B cell (primary cell): ENCODE measurements around the gene E2F7. TPM values are rescaled to one million over a fixed set of nuclear protein-coding genes. Genes with fewer than 3 reads are reported as not detected.
"Not testable (repeated sequence)": the region's sequence is repeated elsewhere in the genome, so short reads cannot be mapped to it uniquely, and the experiment has no call there.

Experiments used
- ATAC-seq: fragments of 200-7000 bp; cut with Tn5 transposase; one replicate; pipeline ENCODE4 v1.10.0; 2021; ENCODE audit warnings: low read depth, mild to moderate bottlenecking, moderate number of reproducible peaks, moderate library complexity
- CTCF ChIA-PET: fragments of 350-600 bp; sonication (Branson Sonifier 250); formaldehyde crosslinking; loops from one replicate; lab custom pipeline; 2021; ENCODE audit warnings: antibody characterized with exemption, inconsistent platforms; lab: Charles Lee
- POLR2A ChIA-PET: fragments of 350-600 bp; sonication (Branson Sonifier 250); formaldehyde crosslinking; loops from one replicate; lab custom pipeline; 2021; ENCODE audit warnings: antibody characterized with exemption; lab: Charles Lee
- DNase-seq: peaks from one replicate; pipeline ENCODE4 v3.0.0; 2013
- H2AFZ ChIP-seq: 2 replicates; pipeline ENCODE4 v1.6.1; 2012; ENCODE audit warnings: mild to moderate bottlenecking, low read depth, low read length; ENCODE audit not compliant: insufficient read depth, poor library complexity, severe bottlenecking
- H3K27ac ChIP-seq, 2 donors: 1 replicate in 1 of 2; 2 replicates in 1 of 2; pipeline ENCODE4 v1.5.1; 2012 to 2013; ENCODE audit warnings: low read length in 2 of 2, mild to moderate bottlenecking in 2 of 2, moderate library complexity in 1 of 2
- H3K27me3 ChIP-seq, 4 experiments: fragments of 200-600 bp in 1 of 4; sonication (generic) in 1 of 4; replicated peaks in 1 of 4; 1 replicate in 2 of 4; 2 replicates in 2 of 4; pipeline versions ENCODE4 v1.6.1 to v1.7.0; 2013 to 2016; ENCODE audit warnings: low read length in 3 of 4, mild to moderate bottlenecking in 2 of 4, mixed read lengths in 1 of 4, moderate library complexity in 1 of 4; ENCODE audit not compliant: insufficient read depth in 4 of 4, control insufficient read depth in 3 of 4; ENCODE audit errors: control extremely low read depth in 1 of 4
- H3K36me3 ChIP-seq, 2 experiments: replicated peaks in 1 of 2; 1 replicate in 1 of 2; 2 replicates in 1 of 2; pipeline versions ENCODE4 v1.6.1 to v1.7.1; 2013; ENCODE audit warnings: low read length in 1 of 2; ENCODE audit not compliant: insufficient read depth in 2 of 2, control insufficient read depth in 1 of 2; ENCODE audit errors: control extremely low read depth in 1 of 2, extremely low read depth in 1 of 2
- H3K4me1 ChIP-seq, 2 donors: fragments of 200-600 bp in 1 of 2; sonication (generic) in 1 of 2; 1 replicate in 1 of 2; 2 replicates in 1 of 2; pipeline versions ENCODE4 v1.5.1 to v1.6.1; 2013 to 2017; ENCODE audit warnings: low read length in 2 of 2; ENCODE audit not compliant: control insufficient read depth in 2 of 2, insufficient read depth in 2 of 2
- H3K4me2 ChIP-seq: replicated peaks from 2 replicates; pipeline ENCODE3; 2012; ENCODE audit warnings: mild to moderate bottlenecking, low read depth, low read length; ENCODE audit not compliant: poor library complexity, severe bottlenecking
- H3K4me3 ChIP-seq, 5 experiments: fragments of 200-600 bp in 1 of 5; sonication (generic) in 1 of 5; 1 replicate in 3 of 5; 2 replicates in 2 of 5; pipeline versions ENCODE4 v1.5.1 to v1.7.0; 2011 to 2016; ENCODE audit warnings: low read length in 4 of 5, mild to moderate bottlenecking in 4 of 5, low read depth in 2 of 5, control low read depth in 1 of 5, moderate library complexity in 1 of 5; ENCODE audit not compliant: insufficient read depth in 1 of 5; ENCODE audit errors: control extremely low read depth in 1 of 5, extremely low read depth in 1 of 5
- H3K79me2 ChIP-seq: fragments of 200-600 bp; sonication (generic); one replicate; pipeline ENCODE4 v1.6.0; 2016; ENCODE audit warnings: low read length; ENCODE audit not compliant: control insufficient read depth, insufficient read depth
- H3K9ac ChIP-seq: fragments of 200-600 bp; sonication (generic); 2 replicates; pipeline ENCODE4 v1.6.1; 2017; ENCODE audit warnings: mild to moderate bottlenecking, low read length, moderate library complexity
- H3K9me3 ChIP-seq, 3 donors: one replicate each; pipeline versions ENCODE4 v1.6.1 to v1.7.1; 2013; ENCODE audit warnings: low read length in 2 of 3; ENCODE audit not compliant: control insufficient read depth in 2 of 3, insufficient read depth in 1 of 3; ENCODE audit errors: control extremely low read depth in 1 of 3
- H4K20me1 ChIP-seq: 2 replicates; pipeline ENCODE4 v1.6.0; 2012; ENCODE audit warnings: mild to moderate bottlenecking, low read length; ENCODE audit not compliant: insufficient read depth, control insufficient read depth, poor library complexity, severe bottlenecking
- H3K27ac Mint-ChIP-seq: one replicate; pipeline ENCODE4 v1.8.0; 2021; ENCODE audit warnings: mixed read lengths
- H3K27me3 Mint-ChIP-seq: one replicate; pipeline ENCODE4 v1.8.0; 2021; ENCODE audit warnings: mixed read lengths
- H3K4me1 Mint-ChIP-seq: one replicate; pipeline ENCODE4 v1.8.0; 2021; ENCODE audit warnings: mixed read lengths
- H3K4me3 Mint-ChIP-seq: one replicate; pipeline ENCODE4 v1.8.0; 2021; ENCODE audit warnings: mixed read lengths
- H3K9me3 Mint-ChIP-seq: one replicate; pipeline ENCODE4 v1.8.0; 2022; ENCODE audit warnings: mixed read lengths; ENCODE audit not compliant: insufficient read depth
- EZH2 ChIP-seq: IDR thresholded peaks from 2 replicates; pipeline ENCODE4 v1.6.1; 2012; ENCODE audit warnings: borderline replicate concordance, low read depth, mild to moderate bottlenecking, moderate library complexity, low read length; ENCODE audit not compliant: insufficient read depth, poor library complexity, severe bottlenecking
- WGBS: methylation state at CpG from one replicate; pipeline ENCODE4 v1.1.5; 2013; ENCODE audit warnings: missing lambda C conversion rate; ENCODE audit not compliant: insufficient coverage; 5-methylcytosine and 5-hydroxymethylcytosine counted together
- intact Hi-C: fragments of 100-400 bp; cut with micrococcal nuclease; formaldehyde crosslinking; loops from one replicate; pipeline ENCODE4 v1.10.0; 2022
- polyA plus RNA-seq: library from polyadenylated mRNA; depleted of rRNA; stranded (reverse); fragments of >200 nt; gene quantifications from 2 replicates; pipeline ENCODE4 v1.2.3, GENCODE V29; 2012
- total RNA-seq, 2 donors: library from RNA; stranded (reverse); fragments of 120-200 nt in 1 of 2; gene quantifications; 1 replicate in 1 of 2; 2 replicates in 1 of 2; pipeline versions ENCODE4 v1.2.3 to v1.2.4, GENCODE V29; 2013 to 2022
- TF ChIP-seq, protein P1 (sequence below): fragments of 200-600 bp; IDR thresholded peaks from one replicate; pipeline ENCODE4 v1.8.0; 2022; ENCODE audit warnings: antibody characterized with exemption, mild to moderate bottlenecking

The E2F7 gene
- total and polyA plus RNA-seq, 2 donors (not counting 1 experiment from before 2014, with no cell fraction given), result 0.15 to 0.42 TPM

DNA sequence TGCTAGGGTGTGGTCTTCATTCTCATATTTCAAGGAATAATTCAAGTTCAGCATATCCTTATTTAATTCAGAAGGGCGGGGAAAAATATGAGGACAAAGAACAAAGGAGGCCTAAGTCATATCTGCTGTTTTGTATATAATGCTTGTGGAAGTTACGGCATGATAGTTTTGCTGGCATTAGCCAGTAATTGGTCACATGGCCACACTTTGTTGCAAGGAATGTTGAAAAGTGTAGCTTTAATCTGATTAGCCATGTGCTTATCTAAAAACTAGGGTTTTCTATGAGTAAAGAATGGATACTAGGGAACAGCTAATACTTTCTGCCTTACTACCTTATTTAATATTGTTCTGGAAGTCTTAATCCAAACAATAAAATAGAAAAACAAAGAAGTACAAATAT is 34.4 kb upstream of the E2F7 start:
- Histone ChIP-seq H3K36me3 (no peaks in the 10 kb centered on the region), H3K27ac (no peak overlapping the region), H3K79me2 (no peaks in the 10 kb centered on the region), H3K9me3 (peaks cover 0 to 8% (median 0%) of the 10 kb centered on the region in 3 donors), H4K20me1 (no peaks in the 10 kb centered on the region), H3K4me3 (no peak overlapping the region), H3K4me1 (no peaks in the 10 kb centered on the region), H3K27me3 (peaks cover 0 to 4% (median 2%) of the 10 kb centered on the region in 4 experiments), H3K4me2 (no peak overlapping the region), H3K9ac (no peak overlapping the region), H2AFZ (no peak overlapping the region)
- intact Hi-C loops, result no loop called here
- POLR2A ChIA-PET, result no interaction called here
- Mint-ChIP-seq H3K4me3 (no peak overlapping the region), H3K27me3 (peaks cover 35% of the 10 kb centered on the region), H3K27ac (no peak overlapping the region), H3K9me3 (no peaks in the 10 kb centered on the region), H3K4me1 (no peaks in the 10 kb centered on the region)
- TF ChIP-seq EZH2, result no peak
- TF ChIP-seq, protein P1, sequence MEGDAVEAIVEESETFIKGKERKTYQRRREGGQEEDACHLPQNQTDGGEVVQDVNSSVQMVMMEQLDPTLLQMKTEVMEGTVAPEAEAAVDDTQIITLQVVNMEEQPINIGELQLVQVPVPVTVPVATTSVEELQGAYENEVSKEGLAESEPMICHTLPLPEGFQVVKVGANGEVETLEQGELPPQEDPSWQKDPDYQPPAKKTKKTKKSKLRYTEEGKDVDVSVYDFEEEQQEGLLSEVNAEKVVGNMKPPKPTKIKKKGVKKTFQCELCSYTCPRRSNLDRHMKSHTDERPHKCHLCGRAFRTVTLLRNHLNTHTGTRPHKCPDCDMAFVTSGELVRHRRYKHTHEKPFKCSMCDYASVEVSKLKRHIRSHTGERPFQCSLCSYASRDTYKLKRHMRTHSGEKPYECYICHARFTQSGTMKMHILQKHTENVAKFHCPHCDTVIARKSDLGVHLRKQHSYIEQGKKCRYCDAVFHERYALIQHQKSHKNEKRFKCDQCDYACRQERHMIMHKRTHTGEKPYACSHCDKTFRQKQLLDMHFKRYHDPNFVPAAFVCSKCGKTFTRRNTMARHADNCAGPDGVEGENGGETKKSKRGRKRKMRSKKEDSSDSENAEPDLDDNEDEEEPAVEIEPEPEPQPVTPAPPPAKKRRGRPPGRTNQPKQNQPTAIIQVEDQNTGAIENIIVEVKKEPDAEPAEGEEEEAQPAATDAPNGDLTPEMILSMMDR, result no peak
- CTCF ChIA-PET, result no interaction called here
- no peak for ATAC-seq
- DNase-seq, result no peak
- 100% methylated on average over 1 of the region's 2 CpGs for WGBS

DNA sequence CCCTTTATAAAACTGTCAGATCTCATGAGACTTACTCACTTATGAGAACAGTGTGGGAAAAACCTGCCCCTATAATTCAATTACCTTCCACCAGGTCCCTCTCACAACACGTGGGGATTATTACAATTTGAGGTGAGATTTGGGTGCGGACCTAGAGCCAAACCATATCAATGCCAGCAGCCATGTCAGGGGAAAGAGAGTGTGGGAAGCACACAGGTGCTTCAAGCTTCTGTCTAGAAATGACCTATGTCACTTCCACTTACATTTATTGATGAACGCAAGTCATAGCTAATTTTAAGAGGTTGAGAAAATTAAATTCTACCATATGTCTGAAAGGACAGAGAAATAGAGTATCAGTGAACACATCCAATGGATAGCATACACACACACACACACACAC is 32.5 kb upstream of the E2F7 start:
- Histone ChIP-seq H3K36me3 (no peaks in the 10 kb centered on the region), H3K9me3 (peaks cover 0 to 8% (median 0%) of the 10 kb centered on the region in 3 donors), H3K27ac (no peak overlapping the region), H3K27me3 (peaks cover 0 to 4% (median 2%) of the 10 kb centered on the region in 4 experiments), H3K9ac (no peak overlapping the region), H2AFZ (no peak overlapping the region), H3K4me3 (no peak overlapping the region), H3K79me2 (no peaks in the 10 kb centered on the region), H3K4me2 (no peak overlapping the region), H4K20me1 (no peaks in the 10 kb centered on the region), H3K4me1 (no peaks in the 10 kb centered on the region)
- no peak overlapping the region for H3K27ac Mint-ChIP-seq
- no peak for DNase-seq
- TF ChIP-seq EZH2, result no peak
- TF ChIP-seq, protein P1, result no peak
- no CpG with 5 or more reads among the region's 3 CpGs for WGBS
- ChIA-PET CTCF (no interaction called here), POLR2A (no interaction called here)
- peaks cover 7% of the 10 kb centered on the region for H3K4me1 Mint-ChIP-seq
- H3K9me3 Mint-ChIP-seq, result no peaks in the 10 kb centered on the region
- ATAC-seq, result no peak
- H3K4me3 Mint-ChIP-seq, result no peak overlapping the region
- H3K27me3 Mint-ChIP-seq, result peaks cover 29% of the 10 kb centered on the region
- intact Hi-C loops, result no loop called here

DNA sequence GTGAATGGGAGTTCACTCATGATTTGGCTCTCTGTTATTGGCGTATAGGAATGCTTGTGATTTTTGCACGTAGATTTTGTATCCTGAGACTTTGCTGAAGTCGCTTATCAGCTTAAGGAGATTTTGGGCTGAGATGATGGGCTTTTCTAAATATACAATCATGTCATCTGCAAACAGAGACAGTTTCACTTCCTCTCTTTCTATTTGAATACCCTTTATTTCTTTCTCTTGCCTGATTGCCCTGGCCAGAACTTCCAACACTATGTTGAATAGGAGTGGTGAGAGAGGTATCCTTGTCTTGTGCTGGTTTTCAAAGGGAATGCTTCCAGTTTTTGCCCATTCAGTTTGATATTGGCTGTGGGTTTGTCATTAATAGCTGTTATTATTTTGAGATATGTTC is 26.9 kb upstream of the E2F7 start:
- H3K4me3 ChIP-seq, DNase-seq, H3K27me3 Mint-ChIP-seq, H4K20me1 ChIP-seq, H3K9ac ChIP-seq, H3K4me2 ChIP-seq, H3K27ac ChIP-seq, H3K79me2 ChIP-seq, CTCF ChIA-PET, ATAC-seq, H3K9me3 Mint-ChIP-seq, H3K4me3 Mint-ChIP-seq, H3K36me3 ChIP-seq, H3K9me3 ChIP-seq, H3K27me3 ChIP-seq, POLR2A ChIA-PET, H3K27ac Mint-ChIP-seq, H2AFZ ChIP-seq, intact Hi-C loops: not testable (repeated sequence)
- peaks cover 0 to 10% of the 10 kb centered on the region in 2 donors for H3K4me1 ChIP-seq
- peaks cover 23% of the 10 kb centered on the region for H3K4me1 Mint-ChIP-seq
- no CpG with 5 or more reads among the region's 3 CpGs for WGBS
